CD4-positive, alpha-beta T cell (primary cell): ENCODE measurements around the gene CRIP1. TPM values are rescaled to one million over a fixed set of nuclear protein-coding genes. Genes with fewer than 3 reads are reported as not detected.

Experiments
- ATAC-seq: fragments of 200-7000 bp; cut with Tn5 transposase; one replicate; pipeline ENCODE4 v1.10.0; 2022; ENCODE audit warnings: mild to moderate bottlenecking; ENCODE audit not compliant: poor library complexity
- CTCF ChIA-PET: fragments of 350-600 bp; sonication (Branson Sonifier 250); formaldehyde crosslinking; loops from one replicate; lab custom pipeline; 2021; ENCODE audit warnings: antibody characterized with exemption, inconsistent platforms; lab: Charles Lee
- POLR2A ChIA-PET: fragments of 350-600 bp; sonication (Branson Sonifier 250); formaldehyde crosslinking; loops from one replicate; lab custom pipeline; 2021; ENCODE audit warnings: antibody characterized with exemption, inconsistent platforms; lab: Charles Lee
- DNase-seq, 14 experiments: peaks; one replicate each; pipeline ENCODE4 v3.0.0-alpha.2; 2013 to 2020; ENCODE audit warnings: mixed read lengths in 2 of 14
- H3K27ac ChIP-seq, 2 donors: one replicate each; pipeline versions ENCODE4 v1.5.1 to v1.7.0; 2013; ENCODE audit warnings: low read length in 2 of 2, low read depth in 1 of 2, mild to moderate bottlenecking in 1 of 2
- H3K27me3 ChIP-seq, 2 experiments: 1 replicate in 1 of 2; 2 replicates in 1 of 2; pipeline versions ENCODE4 v1.6.1 to v1.7.0; 2013; ENCODE audit warnings: low read length in 2 of 2, control low read depth in 1 of 2, mild to moderate bottlenecking in 1 of 2, moderate library complexity in 1 of 2; ENCODE audit not compliant: insufficient read depth in 2 of 2, control insufficient read depth in 1 of 2
- H3K36me3 ChIP-seq: one replicate; pipeline ENCODE4 v1.6.1; 2013; ENCODE audit warnings: low read length, control low read depth; ENCODE audit not compliant: insufficient read depth
- H3K4me1 ChIP-seq: one replicate; pipeline ENCODE4 v1.6.1; 2013; ENCODE audit warnings: low read length, control low read depth; ENCODE audit not compliant: insufficient read depth
- H3K4me3 ChIP-seq: one replicate; pipeline ENCODE4 v1.5.1; 2013; ENCODE audit warnings: mild to moderate bottlenecking, low read length, moderate library complexity
- H3K9me3 ChIP-seq, 2 experiments: 1 replicate in 1 of 2; 2 replicates in 1 of 2; pipeline versions ENCODE4 v1.6.1 to v1.7.0; 2013; ENCODE audit warnings: low read length in 2 of 2, mild to moderate bottlenecking in 2 of 2, control low read depth in 1 of 2, moderate library complexity in 1 of 2; ENCODE audit not compliant: control insufficient read depth in 1 of 2, insufficient read depth in 1 of 2
- H3K27ac Mint-ChIP-seq: one replicate; pipeline ENCODE4 v1.8.0; 2020; ENCODE audit warnings: mixed read lengths
- H3K27me3 Mint-ChIP-seq: one replicate; pipeline ENCODE4 v1.8.0; 2021; ENCODE audit warnings: mixed read lengths
- H3K36me3 Mint-ChIP-seq: one replicate; pipeline ENCODE4 v1.8.0; 2021; ENCODE audit warnings: low read depth, mixed read lengths
- H3K4me1 Mint-ChIP-seq: one replicate; pipeline ENCODE4 v1.8.0; 2021; ENCODE audit warnings: low read depth, mixed read lengths
- H3K4me3 Mint-ChIP-seq: one replicate; pipeline ENCODE4 v1.8.0; 2020; ENCODE audit warnings: mild to moderate bottlenecking, mixed read lengths
- H3K9me3 Mint-ChIP-seq: one replicate; pipeline ENCODE4 v1.8.0; 2020; ENCODE audit warnings: mixed read lengths
- CTCF ChIP-seq: fragments of 200-600 bp; IDR thresholded peaks from one replicate; pipeline ENCODE4 v1.8.0; 2022; ENCODE audit warnings: antibody characterized with exemption, mild to moderate bottlenecking
- intact Hi-C, 2 experiments: fragments of 100-400 bp; cut with DNase I in 1 of 2; cut with micrococcal nuclease in 1 of 2; formaldehyde crosslinking; loops; one replicate each; pipeline versions ENCODE4 v1.15.1 to v1.9.0; 2023 to 2025; cut with DNase I, micrococcal nuclease
- total RNA-seq, 174 experiments: library from RNA in 2 of 174; stranded (reverse) in 2 of 174; gene quantifications; one replicate each; pipeline ENCODE4 v1.2.3 and lab custom pipeline; 2021 to 2026

CRIP1 gene
- total RNA-seq, 2 experiments from 2014 or later = 250 to 258 TPM

- no peak for ATAC-seq
- H3K27ac Mint-ChIP-seq = no peak overlapping the region
- Histone ChIP-seq H3K4me1 (peaks cover 13% of the 10 kb centered on the region), H3K27me3 (no peaks in the 10 kb centered on the region), H3K27ac (no peak overlapping the region), H3K9me3 (no peaks in the 10 kb centered on the region), H3K36me3 (peaks cover 8% of the 10 kb centered on the region), H3K4me3 (no peak overlapping the region)
- peaks cover 9% of the 10 kb centered on the region for H3K36me3 Mint-ChIP-seq
- ChIA-PET POLR2A (no interaction called here), CTCF (no interaction called here)
- H3K4me1 Mint-ChIP-seq = peaks cover 9% of the 10 kb centered on the region
- H3K9me3 Mint-ChIP-seq = no peaks in the 10 kb centered on the region
- no peaks in the 10 kb centered on the region for H3K27me3 Mint-ChIP-seq
- H3K4me3 Mint-ChIP-seq = no peak overlapping the region
- no peak for DNase-seq
- TF ChIP-seq CTCF = no peak
- intact Hi-C loops = no loop called here
Measured at GRCh38 chr14:105440554-105440900, 46.2 kb upstream of the CRIP1 start.

- Histone ChIP-seq H3K4me3 (no peak overlapping the region), H3K27me3 (no peaks in the 10 kb centered on the region), H3K27ac (no peak overlapping the region), H3K9me3 (no peaks in the 10 kb centered on the region), H3K4me1 (peaks cover 13% of the 10 kb centered on the region), H3K36me3 (peaks cover 8% of the 10 kb centered on the region)
- Mint-ChIP-seq H3K4me3 (no peak overlapping the region), H3K27me3 (no peaks in the 10 kb centered on the region), H3K9me3 (no peaks in the 10 kb centered on the region), H3K4me1 (peaks cover 4% of the 10 kb centered on the region), H3K27ac (no peak overlapping the region), H3K36me3 (peaks cover 9% of the 10 kb centered on the region)
- intact Hi-C loops = no loop called here
- no peak for TF ChIP-seq CTCF
- no peak for DNase-seq
- no peak for ATAC-seq
- POLR2A ChIA-PET = no interaction called here
- CTCF ChIA-PET = no interaction called here
Measured at GRCh38 chr14:105440992-105441391, 45.7 kb upstream of the CRIP1 start.

- intact Hi-C loops = no loop called here
- ATAC-seq (no peak), DNase-seq (no peak)
- H3K27me3 Mint-ChIP-seq = no peaks in the 10 kb centered on the region
- no peaks in the 10 kb centered on the region for H3K4me1 Mint-ChIP-seq
- no peaks in the 10 kb centered on the region for H3K9me3 Mint-ChIP-seq
- CTCF ChIA-PET = no interaction called here
- Histone ChIP-seq H3K36me3 (peaks cover 8% of the 10 kb centered on the region), H3K9me3 (no peaks in the 10 kb centered on the region), H3K27ac (no peak overlapping the region), H3K27me3 (no peaks in the 10 kb centered on the region), H3K4me3 (no peak overlapping the region), H3K4me1 (peaks cover 13% of the 10 kb centered on the region)
- H3K27ac Mint-ChIP-seq = no peak overlapping the region
- H3K36me3 Mint-ChIP-seq = peaks cover 9% of the 10 kb centered on the region
- POLR2A ChIA-PET = no interaction called here
- no peak for TF ChIP-seq CTCF
- no peak overlapping the region for H3K4me3 Mint-ChIP-seq
Measured at GRCh38 chr14:105442125-105442524, 44.6 kb upstream of the CRIP1 start.
